ENCODE measurements around the gene SPINK13.
A peak's percentile ranks its signal among the peaks of the same experiment; 100 is the strongest.

Gene SPINK13

DNA sequence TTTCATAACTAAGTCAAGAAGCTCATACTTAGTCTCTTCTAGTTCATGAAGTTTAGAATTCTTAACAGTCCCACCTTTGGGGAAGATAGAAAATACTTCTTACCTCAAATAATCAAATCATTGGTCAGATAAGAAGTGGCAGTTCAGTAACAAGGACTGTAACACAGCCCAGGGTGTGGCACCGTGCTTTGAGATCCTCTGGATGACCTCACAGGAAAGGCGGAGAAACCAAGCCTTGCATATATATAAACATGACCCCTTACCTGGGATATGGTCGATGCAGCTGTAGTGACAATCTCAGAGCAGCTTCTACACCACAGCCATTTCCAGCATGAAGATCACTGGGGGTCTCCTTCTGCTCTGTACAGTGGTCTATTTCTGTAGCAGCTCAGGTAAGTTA lies 43.6 kb downstream of the SPINK13 start, which contains the start of gene SPINK7:
Gene SPINK7, plus strand, starts transcription at position 271 of the 400 bp plus-strand sequence. Its CDS starts 61 bp downstream, at position 332.
- DNase-seq (ENCODE audit: low spot score), result no peak

DNA sequence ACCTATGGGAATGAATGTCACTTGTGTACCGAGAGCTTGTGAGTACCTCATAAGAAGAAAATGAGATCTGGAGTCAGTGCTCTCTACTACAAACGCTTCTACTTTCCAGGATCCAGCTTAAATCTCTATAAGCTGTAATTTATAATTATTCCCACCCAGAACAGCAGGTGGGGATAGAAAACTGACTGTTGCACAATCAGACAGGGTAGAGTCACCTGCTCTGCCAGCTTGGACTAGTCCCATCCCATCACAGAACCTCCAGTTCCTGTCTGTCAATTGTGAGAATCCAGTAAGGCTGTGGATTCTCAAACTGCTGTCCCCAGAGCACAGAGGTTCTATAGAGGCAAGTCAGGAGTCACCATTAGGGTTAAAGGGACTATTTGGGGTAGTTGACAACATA lies 45.6 kb downstream of the SPINK13 start:
- no peak for DNase-seq (ENCODE audit: low spot score)

DNA sequence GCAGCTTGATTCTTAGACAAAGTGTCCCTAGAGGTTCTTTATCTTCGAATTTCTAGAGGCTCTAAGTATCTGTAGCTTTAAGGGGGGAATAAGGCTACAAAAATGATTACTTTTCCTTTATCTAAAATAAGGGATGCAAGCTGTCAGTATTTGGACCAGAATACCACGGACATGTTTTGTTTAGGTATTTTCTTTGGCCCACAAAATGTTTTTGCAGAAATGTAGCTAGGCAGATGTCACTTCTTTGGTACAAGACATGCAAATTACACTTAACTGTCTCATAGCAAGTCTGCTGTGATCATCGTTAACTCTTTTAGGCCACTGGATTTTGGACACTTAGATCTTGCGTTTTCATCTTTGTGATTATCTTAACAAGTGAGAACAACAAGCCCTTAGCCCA lies 46.1 kb downstream of the SPINK13 start:
- no peak for DNase-seq (ENCODE audit: low spot score)

GRCh38 chr5:148320011-148320963 lies 51.7 kb downstream of the SPINK13 start:
- peak; percentile 18 for DNase-seq (ENCODE audit: low spot score)

DNA sequence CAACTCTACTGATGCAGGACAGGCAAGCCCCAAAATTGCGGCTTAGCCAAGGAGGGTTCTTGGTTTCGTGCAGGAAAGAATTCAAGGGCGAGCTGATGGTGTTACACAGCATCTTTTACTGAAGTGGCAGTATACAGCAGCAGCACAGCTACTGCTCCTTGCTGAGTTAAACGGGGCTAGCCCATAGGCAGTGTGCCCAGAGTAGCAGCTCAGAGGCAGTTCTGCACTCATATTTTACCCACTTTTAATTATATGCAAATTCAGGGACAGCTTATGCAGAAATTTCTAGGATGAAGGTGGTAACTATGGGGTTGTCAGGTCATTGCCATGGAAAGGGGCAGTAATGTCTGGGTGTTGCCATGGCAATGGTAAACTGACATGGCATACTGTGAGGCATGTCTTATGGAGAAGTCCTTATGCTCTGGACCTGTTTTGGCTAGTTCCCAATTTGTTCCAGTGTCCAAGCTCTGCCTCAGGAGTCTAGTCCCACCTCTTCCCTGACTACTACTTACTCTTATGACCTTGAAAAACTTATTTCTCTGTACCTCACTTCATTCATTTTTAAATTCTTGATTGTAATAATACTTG lies 64.8 kb downstream of the SPINK13 start:
- no peak for DNase-seq (ENCODE audit: low spot score)

DNA sequence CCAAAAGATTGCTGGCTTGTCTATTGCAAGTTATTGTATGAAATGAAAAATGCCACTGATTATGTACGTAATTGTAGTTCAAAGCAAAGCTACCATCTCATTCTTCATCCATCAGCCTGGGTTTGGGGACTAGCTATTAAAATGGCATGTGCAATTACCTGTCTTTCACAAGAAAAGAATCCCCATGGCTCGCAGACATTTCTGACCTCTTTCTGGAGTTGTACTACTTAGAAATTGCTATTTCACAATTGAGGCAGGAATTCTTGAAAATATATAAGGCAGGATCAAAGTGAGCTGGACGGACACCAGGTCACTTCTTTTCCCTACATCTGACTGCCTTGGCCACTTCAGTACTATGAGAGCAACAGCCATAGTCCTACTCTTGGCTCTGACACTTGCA lies 66.7 kb downstream of the SPINK13 start, which contains the start of gene SPINK9:
Gene SPINK9, plus strand, starts transcription at position 301 of the 400 bp plus-strand sequence. Its CDS starts 55 bp downstream, at position 356.
- no peak for DNase-seq (ENCODE audit: low spot score)

All from cerebellar cortex (tissue), 1 donor.